Measurements from ENCODE around the gene CCR1. TPM values are rescaled to one million over a fixed set of nuclear protein-coding genes. Genes with fewer than 3 reads are reported as not detected.

CCR1 gene
- polyA plus RNA-seq, 1 of the 3 experiments (the other 2 are of a cell fraction), result not detected

- TF ChIP-seq GATA2 (CRISPR knock-in tag; IDR thresholded peaks at IDR 0.05) (no peak), PBX3 (IDR thresholded peaks at IDR 0.05) (no peak), FOXJ3 (CRISPR knock-in tag; IDR thresholded peaks at IDR 0.05) (no peak), JUND (IDR thresholded peaks at IDR 0.05) (no peak), EP300 (IDR thresholded peaks at IDR 0.05; ENCODE audit: borderline replicate concordance in 1 of 2, low read depth in 1 of 2, low read length in 1 of 2) (no peak), TEAD4 (IDR thresholded peaks at IDR 0.05; ENCODE audit: borderline replicate concordance, insufficient read depth) (no peak), TAF1 (IDR thresholded peaks at IDR 0.05; ENCODE audit: borderline replicate concordance, low read depth, low read length) (no peak), YY1 (IDR thresholded peaks at IDR 0.05; ENCODE audit: low read depth) (no peak)
- TF ChIP-seq, protein P1, sequence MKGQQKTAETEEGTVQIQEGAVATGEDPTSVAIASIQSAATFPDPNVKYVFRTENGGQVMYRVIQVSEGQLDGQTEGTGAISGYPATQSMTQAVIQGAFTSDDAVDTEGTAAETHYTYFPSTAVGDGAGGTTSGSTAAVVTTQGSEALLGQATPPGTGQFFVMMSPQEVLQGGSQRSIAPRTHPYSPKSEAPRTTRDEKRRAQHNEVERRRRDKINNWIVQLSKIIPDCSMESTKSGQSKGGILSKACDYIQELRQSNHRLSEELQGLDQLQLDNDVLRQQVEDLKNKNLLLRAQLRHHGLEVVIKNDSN (IDR thresholded peaks at IDR 0.05; ENCODE audit: borderline replicate concordance, low read depth), result no peak
These were observed 14.5 kb upstream of the CCR1 start (continued) for GRCh38 chr3:46222435-46223161.

- no peak overlapping the region for H2AFZ ChIP-seq (ENCODE audit: low read depth)
- no peaks in the 10 kb centered on the region for H3K9me2 ChIP-seq
- H3K36me3 ChIP-seq (replicated peaks in 1 of 2; ENCODE audit: control insufficient read depth in 1 of 2, insufficient read depth in 2 of 2, low read length in 1 of 2), result no peaks in the 10 kb centered on the region
- no peak overlapping the region for H3K4me3 ChIP-seq (ENCODE audit: low read depth in 2 of 2, low read length in 1 of 2)
- no peaks in the 10 kb centered on the region for H3K9me3 ChIP-seq
- H3K4me2 ChIP-seq, result no peak overlapping the region
- 0% methylated on average over 1 of the region's 1 CpG for WGBS (ENCODE audit: low lambda C conversion rate)
- no peak for DNase-seq
- POLR2A ChIA-PET, result no interaction called here
- no peak overlapping the region for H3K9ac ChIP-seq
- CTCF ChIA-PET, result interaction anchor here (1.0 kb wide), 1 partner anchor 144 kb away, joined by 3 read pairs; no protein-coding TSS in a partner anchor
- no peak for TF ChIP-seq RAD21 (IDR thresholded peaks at IDR 0.05; ENCODE audit: low read length)
- H3K27me3 ChIP-seq (ENCODE audit: insufficient read depth), result no peaks in the 10 kb centered on the region; the same call in 1 of the 2 replicates
- no peak overlapping the region for H3K27ac ChIP-seq (ENCODE audit: low read depth in 2 of 2, low read length in 1 of 2)
- no peaks in the 10 kb centered on the region for H3K4me1 ChIP-seq (ENCODE audit: control insufficient read depth in 1 of 2, insufficient read depth in 2 of 2, low read depth in 1 of 2, low read length in 1 of 2)
- H4K20me1 ChIP-seq (ENCODE audit: insufficient read depth), result no peaks in the 10 kb centered on the region
- H3F3A ChIP-seq (replicated peaks; ENCODE audit: insufficient read depth), result no peaks in the 10 kb centered on the region
- no peaks in the 10 kb centered on the region for H3K79me2 ChIP-seq (ENCODE audit: insufficient read depth)
These were observed 13.8 kb upstream of the CCR1 start for GRCh38 chr3:46221938-46222337.

DNA sequence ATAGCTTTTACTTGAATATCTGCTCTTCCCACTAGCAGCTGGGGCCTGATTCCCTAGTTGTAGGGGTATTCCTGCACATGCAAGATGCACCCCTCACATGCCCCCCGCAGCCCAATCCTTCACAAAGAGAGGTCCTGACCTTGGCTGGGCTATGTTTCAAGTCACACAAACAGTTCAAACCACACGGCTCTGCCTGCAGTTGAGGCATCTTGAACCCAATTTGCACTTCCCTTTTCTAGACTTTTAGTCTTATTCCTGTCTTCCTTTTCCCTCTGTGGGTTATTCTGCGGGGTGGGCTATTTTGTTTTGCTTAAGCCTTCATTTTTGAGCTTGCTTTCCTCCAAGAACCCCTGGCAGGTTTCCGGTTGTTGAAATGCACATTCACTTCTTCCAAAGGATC lies 13.3 kb upstream of the CCR1 start:
- Histone ChIP-seq H3K9me3 (no peaks in the 10 kb centered on the region), H3K36me3 (replicated peaks in 1 of 2; ENCODE audit: control insufficient read depth in 1 of 2, insufficient read depth in 2 of 2, low read length in 1 of 2) (no peaks in the 10 kb centered on the region), H3K4me2 (no peak overlapping the region), H3K9ac (no peak overlapping the region), H4K20me1 (ENCODE audit: insufficient read depth) (no peaks in the 10 kb centered on the region), H3K4me3 (ENCODE audit: low read depth in 2 of 2, low read length in 1 of 2) (no peak overlapping the region), H3K27ac (ENCODE audit: low read depth in 2 of 2, low read length in 1 of 2) (no peak overlapping the region), H2AFZ (ENCODE audit: low read depth) (no peak overlapping the region), H3K4me1 (ENCODE audit: control insufficient read depth in 1 of 2, insufficient read depth in 2 of 2, low read depth in 1 of 2, low read length in 1 of 2) (no peaks in the 10 kb centered on the region), H3K9me2 (no peaks in the 10 kb centered on the region), H3K27me3 (ENCODE audit: insufficient read depth) (no peaks in the 10 kb centered on the region; the same call in 1 of the 2 replicates), H3F3A (replicated peaks; ENCODE audit: insufficient read depth) (no peaks in the 10 kb centered on the region), H3K79me2 (ENCODE audit: insufficient read depth) (no peaks in the 10 kb centered on the region)
- CTCF ChIA-PET, result interaction anchor here (1.0 kb wide), 2 partner anchors 20 to 144 kb away, joined by 3 read pairs; no protein-coding TSS in a partner anchor
- no peak for DNase-seq
- TF ChIP-seq CHD2 (IDR thresholded peaks at IDR 0.05; ENCODE audit: low read length, partially characterized antibody) (no peak), NRF1 (IDR thresholded peaks at IDR 0.05; ENCODE audit: low read depth, low read length) (no peak), FOXM1 (IDR thresholded peaks at IDR 0.05; ENCODE audit: low read depth) (no peak), POLR2AphosphoS5 (IDR thresholded peaks at IDR 0.05; ENCODE audit: low read depth, low read length) (no peak)
- TF ChIP-seq, protein P2, sequence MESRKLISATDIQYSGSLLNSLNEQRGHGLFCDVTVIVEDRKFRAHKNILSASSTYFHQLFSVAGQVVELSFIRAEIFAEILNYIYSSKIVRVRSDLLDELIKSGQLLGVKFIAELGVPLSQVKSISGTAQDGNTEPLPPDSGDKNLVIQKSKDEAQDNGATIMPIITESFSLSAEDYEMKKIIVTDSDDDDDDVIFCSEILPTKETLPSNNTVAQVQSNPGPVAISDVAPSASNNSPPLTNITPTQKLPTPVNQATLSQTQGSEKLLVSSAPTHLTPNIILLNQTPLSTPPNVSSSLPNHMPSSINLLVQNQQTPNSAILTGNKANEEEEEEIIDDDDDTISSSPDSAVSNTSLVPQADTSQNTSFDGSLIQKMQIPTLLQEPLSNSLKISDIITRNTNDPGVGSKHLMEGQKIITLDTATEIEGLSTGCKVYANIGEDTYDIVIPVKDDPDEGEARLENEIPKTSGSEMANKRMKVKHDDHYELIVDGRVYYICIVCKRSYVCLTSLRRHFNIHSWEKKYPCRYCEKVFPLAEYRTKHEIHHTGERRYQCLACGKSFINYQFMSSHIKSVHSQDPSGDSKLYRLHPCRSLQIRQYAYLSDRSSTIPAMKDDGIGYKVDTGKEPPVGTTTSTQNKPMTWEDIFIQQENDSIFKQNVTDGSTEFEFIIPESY (IDR thresholded peaks at IDR 0.05; ENCODE audit: borderline replicate concordance, low read depth), result no peak
- POLR2A ChIA-PET, result no interaction called here
- 4% methylated on average over 4 of the region's 4 CpGs for WGBS (ENCODE audit: low lambda C conversion rate)

Data from SK-N-SH (cell line).